Ovary (tissue), 9 donors: ENCODE data around the gene RNF14. TPM values are rescaled to one million over a fixed set of nuclear protein-coding genes. Genes with fewer than 3 reads are reported as not detected.

ENCODE experiments used
- DNase-seq, 5 donors: peaks; one replicate each; pipeline ENCODE4 v3.0.0-alpha.2; 2019 to 2020
- H3K27ac ChIP-seq, 2 donors: fragments of 200-600 bp; one replicate each; pipeline versions ENCODE4 v1.5.1 to v1.8.0; 2019 to 2022
- H3K27me3 ChIP-seq: fragments of 200-600 bp; one replicate; pipeline ENCODE4 v1.8.0; 2022
- H3K36me3 ChIP-seq: fragments of 200-600 bp; sonication (generic); one replicate; pipeline ENCODE4 v1.5.1; 2019
- H3K4me1 ChIP-seq: one replicate; pipeline ENCODE4 v1.8.1; 2013; ENCODE audit warnings: mild to moderate bottlenecking, moderate library complexity; ENCODE audit not compliant: insufficient read depth
- H3K4me3 ChIP-seq: fragments of 200-600 bp; sonication (generic); one replicate; pipeline ENCODE4 v1.5.1; 2017
- H3K9me3 ChIP-seq, 2 donors: fragments of 200-600 bp in 1 of 2; sonication (generic) in 1 of 2; one replicate each; pipeline versions ENCODE4 v1.5.1 to v1.8.1; 2013 to 2019; ENCODE audit warnings: mild to moderate bottlenecking in 1 of 2, moderate library complexity in 1 of 2
- CTCF ChIP-seq, 3 donors: fragments of 450-650 bp in 2 of 3; fragments of 200-600 bp in 1 of 3; IDR thresholded peaks; one replicate each; pipeline versions ENCODE4 v1.5.1 to v1.8.0; 2016 to 2022; ENCODE audit warnings: antibody characterized with exemption in 3 of 3, mild to moderate bottlenecking in 1 of 3
- EP300 ChIP-seq: sonication (generic); formaldehyde crosslinking; IDR thresholded peaks from one replicate; pipeline ENCODE4 v1.6.1; 2017; ENCODE audit warnings: antibody characterized with exemption
- POLR2A ChIP-seq: fragments of 450-650 bp; IDR thresholded peaks from one replicate; pipeline ENCODE4 v1.6.1; 2017; ENCODE audit warnings: antibody characterized with exemption, mild to moderate bottlenecking, moderate library complexity
- WGBS, 3 donors: extraction: QIAGEN DNeasy Blood & Tissue Kit in 1 of 3; methylation state at CpG; one replicate each; pipeline versions ENCODE4 v1.1.5 to v1.1.7; 2013 to 2017; 5-methylcytosine and 5-hydroxymethylcytosine counted together
- intact Hi-C, 4 donors: fragments of 100-400 bp; cut with DNase I; formaldehyde crosslinking; loops; one replicate each; pipeline versions ENCODE4 v1.11.0 to v1.15.1; 2022 to 2023
- polyA plus RNA-seq, 2 donors: library from polyadenylated mRNA; stranded (reverse); fragments of 200-250 nt in 1 of 2; fragments of 350-450 nt in 1 of 2; fragmentation: Illumina TruSeq in 1 of 2; extraction: RNeasy Lipid Tissue Mini Kit (QIAGEN cat#74804) in 1 of 2; gene quantifications; one replicate each; pipeline ENCODE4 v1.2.3, GENCODE V29; 2013 to 2014
- total RNA-seq, 7 donors: library from RNA; depleted of rRNA in 2 of 7; stranded (reverse); fragments of >200 nt in 2 of 7; fragmentation: NEBNext Ultra II Directional in 3 of 7; extraction: Animal tissue kit (Norgen Biotek cat#: 25700) in 3 of 7; gene quantifications; one replicate each; pipeline versions ENCODE4 v1.1.0 to v1.2.4, GENCODE V29; 2016 to 2023
- donor health status: DM: no; HTN: no; CAD: no; lungs with moderate emphysema.
- donor health status: DM: no; HTN: no; CAD: no.
- donor health status: Bipolar disorder and iron deficiency.
- donor health status: DM: yes; HTN: yes; CAD: no.
- donor health status: DM: no; HTN: no; CAD: no.
- donor health status: DM: yes; HTN: yes; CAD: no.

Gene RNF14
- total and polyA plus RNA-seq, 9 donors, result 26.0 to 74.9 (median 42.6) TPM

- WGBS, 3 donors, result 19 to 24% (median 20%) methylated on average over 6 of the region's 6 CpGs
- no peaks in the 10 kb centered on the region for H3K36me3 ChIP-seq
- intact Hi-C loops, result no loop called here
- no peaks in the 10 kb centered on the region for H3K4me1 ChIP-seq
- TF ChIP-seq EP300 (no peak), POLR2A (no peak), CTCF (IDR thresholded peaks at IDR 0.05) (no peak)
- H3K27me3 ChIP-seq, result no peaks in the 10 kb centered on the region
- H3K4me3 ChIP-seq, result no peak overlapping the region
- DNase-seq, result no peak
- no peak overlapping the region for H3K27ac ChIP-seq
- no peaks in the 10 kb centered on the region for H3K9me3 ChIP-seq
Measured at GRCh38 chr5:141940695-141941271, 28.1 kb upstream of the RNF14 start.

- Histone ChIP-seq H3K27me3 (no peaks in the 10 kb centered on the region), H3K27ac (no peak overlapping the region), H3K4me3 (no peak overlapping the region), H3K9me3 (no peaks in the 10 kb centered on the region), H3K36me3 (no peaks in the 10 kb centered on the region), H3K4me1 (no peaks in the 10 kb centered on the region)
- no peak for TF ChIP-seq CTCF (IDR thresholded peaks at IDR 0.05)
- no peak for TF ChIP-seq EP300
- no peak for TF ChIP-seq POLR2A
- intact Hi-C loops, result no loop called here
- no peak for DNase-seq
- WGBS, 3 donors, result 55 to 67% (median 63%) methylated on average over 6 of the region's 6 CpGs
Measured at GRCh38 chr5:141941307-141941706, 27.6 kb upstream of the RNF14 start.

- intact Hi-C loops, result no loop called here
- no peaks in the 10 kb centered on the region for H3K4me1 ChIP-seq
- no peaks in the 10 kb centered on the region for H3K27me3 ChIP-seq
- no peak overlapping the region for H3K4me3 ChIP-seq
- H3K27ac ChIP-seq, result no peak overlapping the region
- no peaks in the 10 kb centered on the region for H3K36me3 ChIP-seq
- TF ChIP-seq EP300, result no peak
- TF ChIP-seq CTCF (IDR thresholded peaks at IDR 0.05), result no peak
- TF ChIP-seq POLR2A, result no peak
- DNase-seq, result no peak
- WGBS, 3 donors, result 77 to 79% (median 78%) methylated on average over 6 of the region's 6 CpGs
- H3K9me3 ChIP-seq, result no peaks in the 10 kb centered on the region
Measured at GRCh38 chr5:141941779-141942178, 27.1 kb upstream of the RNF14 start.

- WGBS, 3 donors, result 69 to 79% (median 72%) methylated on average over 9 of the region's 9 CpGs
- H3K9me3 ChIP-seq, result no peaks in the 10 kb centered on the region
- H3K4me1 ChIP-seq, result no peaks in the 10 kb centered on the region
- DNase-seq, result no peak
- no peak overlapping the region for H3K4me3 ChIP-seq
- H3K27ac ChIP-seq, result no peak overlapping the region
- no peaks in the 10 kb centered on the region for H3K36me3 ChIP-seq
- TF ChIP-seq CTCF (IDR thresholded peaks at IDR 0.05) (no peak), POLR2A (no peak), EP300 (no peak)
- intact Hi-C loops, result no loop called here
- no peaks in the 10 kb centered on the region for H3K27me3 ChIP-seq
Measured at GRCh38 chr5:141942185-141942857, 26.6 kb upstream of the RNF14 start.
